Endothelial cell of hepatic sinusoid (primary cell): Measurements from ENCODE around the gene COMMD2.

Source experiments
- in situ Hi-C: cut with HindIII; loops from 2 replicates; pipeline ENCODE4 v1.10.0; 2017; ENCODE audit warnings: low sequenced_read_pairs

COMMD2 gene

GRCh38 chr3:149752051-149752787 lies at the start of gene COMMD2:
COMMD2 (minus strand) TSS chr3:149752489; CDS start chr3:149752444, 45 bp downstream.
- in situ Hi-C loops, result loop anchor here (5.0 kb wide), 1 partner anchor 105 kb away; no protein-coding TSS in a partner anchor

GRCh38 chr3:149801639-149802038 lies 49.4 kb upstream of the COMMD2 start:
- in situ Hi-C loops, result no loop called here

- in situ Hi-C loops, result no loop called here
Measured at GRCh38 chr3:149801195-149801594, 48.9 kb upstream of the COMMD2 start.

- in situ Hi-C loops, result no loop called here
Measured at GRCh38 chr3:149800693-149801092, 48.4 kb upstream of the COMMD2 start.

GRCh38 chr3:149796026-149796425 lies 43.7 kb upstream of the COMMD2 start:
- in situ Hi-C loops, result no loop called here

GRCh38 chr3:149792452-149793270 lies 40.4 kb upstream of the COMMD2 start, which contains the start of gene ANKUB1:
ANKUB1 (minus strand) TSS chr3:149792554; CDS start chr3:149792366, 188 bp downstream.
- in situ Hi-C loops, result no loop called here

- in situ Hi-C loops, result no loop called here
Measured at GRCh38 chr3:149790698-149791097, 38.4 kb upstream of the COMMD2 start.

GRCh38 chr3:149790268-149790667 lies 38.0 kb upstream of the COMMD2 start:
- in situ Hi-C loops, result no loop called here

- in situ Hi-C loops, result no loop called here
Measured at GRCh38 chr3:149784064-149784704, 31.9 kb upstream of the COMMD2 start.

- in situ Hi-C loops, result no loop called here
Measured at GRCh38 chr3:149783576-149783975, 31.3 kb upstream of the COMMD2 start.

GRCh38 chr3:149781741-149782140 lies 29.5 kb upstream of the COMMD2 start:
- in situ Hi-C loops, result no loop called here

GRCh38 chr3:149781211-149781610 lies 28.9 kb upstream of the COMMD2 start:
- in situ Hi-C loops, result no loop called here

- in situ Hi-C loops, result no loop called here
Measured at GRCh38 chr3:149777414-149778214, 25.3 kb upstream of the COMMD2 start.

- in situ Hi-C loops, result no loop called here
Measured at GRCh38 chr3:149776170-149776569, 23.9 kb upstream of the COMMD2 start.

- in situ Hi-C loops, result no loop called here
Measured at GRCh38 chr3:149772861-149773260, 20.6 kb upstream of the COMMD2 start.

- in situ Hi-C loops, result no loop called here
Measured at GRCh38 chr3:149771652-149772271, 19.5 kb upstream of the COMMD2 start.

GRCh38 chr3:149770246-149770645 lies 18.0 kb upstream of the COMMD2 start:
- in situ Hi-C loops, result no loop called here

- in situ Hi-C loops, result no loop called here
Measured at GRCh38 chr3:149768704-149769103, 16.4 kb upstream of the COMMD2 start.

GRCh38 chr3:149767720-149768119 lies 15.4 kb upstream of the COMMD2 start:
- in situ Hi-C loops, result no loop called here

GRCh38 chr3:149765762-149766334 lies 13.6 kb upstream of the COMMD2 start:
- in situ Hi-C loops, result no loop called here
